Measurements from ENCODE around the gene USP4.
"Not testable (repeated sequence)": the region's sequence is repeated elsewhere in the genome, so short reads cannot be mapped to it uniquely, and the experiment has no call there.

USP4 gene

GRCh38 chr3:49240091-49240490 lies 99.8 kb downstream of the USP4 start:
- not testable (repeated sequence) for DNase-seq

DNA sequence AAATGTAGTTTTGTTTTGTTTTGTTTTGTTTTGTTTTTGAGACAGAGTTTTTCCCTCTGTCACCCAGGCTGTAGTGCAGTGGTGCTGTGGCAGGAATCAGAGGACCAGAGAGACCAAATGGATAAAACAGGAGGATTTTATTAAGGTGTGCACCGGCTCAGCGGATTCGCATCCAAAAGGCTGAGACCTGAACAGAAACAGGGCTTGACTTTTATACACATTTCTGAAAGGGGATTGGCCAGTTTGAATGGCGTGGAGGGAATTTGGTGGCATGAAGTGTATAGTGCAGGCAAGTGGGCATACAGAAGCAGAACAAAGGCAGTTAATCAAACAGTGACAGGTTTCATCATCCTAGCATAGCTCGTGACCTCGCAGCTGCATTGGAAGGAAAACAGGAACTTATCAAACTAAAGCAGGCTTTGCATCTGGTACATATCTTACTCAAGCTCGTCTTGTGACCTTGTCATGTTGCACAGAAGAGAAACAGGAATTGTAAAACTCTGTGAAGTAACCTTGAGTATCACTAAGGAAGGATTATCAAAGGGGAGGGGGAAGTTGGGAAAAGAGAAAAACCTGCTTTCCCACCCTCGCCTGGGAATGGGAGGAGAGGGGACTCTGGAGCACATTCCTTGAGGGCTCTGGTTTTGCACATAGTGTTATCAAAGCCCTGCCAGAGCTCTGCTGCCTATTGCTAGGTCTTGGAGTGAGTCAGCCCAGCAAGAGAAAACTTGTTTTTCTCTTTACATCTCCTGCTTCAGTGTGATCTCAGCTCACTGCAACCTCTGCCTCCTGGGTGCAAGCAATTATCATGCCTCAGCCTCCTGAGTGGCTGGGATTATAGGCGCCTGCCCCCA lies 101.4 kb downstream of the USP4 start:
- no peak for DNase-seq

DNA sequence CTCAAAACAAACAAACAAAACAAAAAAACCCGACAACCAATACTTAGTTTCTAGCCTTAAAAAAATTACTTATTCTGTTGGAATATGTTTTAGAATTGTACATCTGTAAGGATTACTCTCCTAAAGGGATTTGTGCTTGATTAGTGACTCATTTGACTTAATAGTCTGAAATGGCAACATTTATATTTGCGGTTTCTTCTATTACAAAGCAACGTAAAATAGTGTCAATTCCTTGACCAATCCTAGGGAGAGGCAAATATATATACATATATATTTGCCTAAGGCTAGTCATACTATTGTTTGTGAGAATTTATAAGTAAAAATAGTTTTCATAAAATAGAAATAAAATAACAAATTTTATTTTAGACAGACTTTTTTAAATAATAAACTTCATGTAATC lies 102.5 kb downstream of the USP4 start:
- DNase-seq: no peak

GRCh38 chr3:49236226-49236625 lies 103.6 kb downstream of the USP4 start:
- no peak for DNase-seq

GRCh38 chr3:49228817-49229216 lies 111.0 kb downstream of the USP4 start:
- not testable (repeated sequence) for DNase-seq

Measured in fibroblast of skin of right quadriceps (primary cell).